NCI-H1436 treated with DMSO at 0.1 percent for 48 hours (cell line): Measurements from ENCODE around the gene STK32B.
"Not testable (repeated sequence)": the region's sequence is repeated elsewhere in the genome, so short reads cannot be mapped to it uniquely, and the experiment has no call there.

Experiments
- DNase-seq: peaks from one replicate; lab custom pipeline; 2025; lab: John Stamatoyannopoulos, UW

The STK32B gene

DNA sequence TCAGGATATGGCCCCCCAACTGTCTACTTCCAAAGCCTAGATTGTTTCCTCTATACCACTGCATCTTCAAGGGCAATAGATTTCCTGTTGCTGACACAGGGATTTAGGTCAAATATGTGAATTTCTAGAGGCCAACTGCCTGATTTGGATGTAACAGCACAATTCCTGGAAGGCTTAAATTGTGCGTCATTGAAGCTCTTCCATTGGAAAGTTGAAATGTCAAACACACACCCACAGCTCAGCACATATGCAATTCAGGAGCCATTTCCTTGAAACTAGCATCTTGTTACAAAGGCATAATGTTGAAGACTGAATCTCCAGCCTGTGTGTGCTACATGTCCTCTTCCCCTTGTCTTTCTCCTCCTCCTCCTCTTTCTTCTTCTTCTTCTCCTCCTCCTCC lies 158.6 kb downstream of the STK32B start:
- DNase-seq, result no peak

DNA sequence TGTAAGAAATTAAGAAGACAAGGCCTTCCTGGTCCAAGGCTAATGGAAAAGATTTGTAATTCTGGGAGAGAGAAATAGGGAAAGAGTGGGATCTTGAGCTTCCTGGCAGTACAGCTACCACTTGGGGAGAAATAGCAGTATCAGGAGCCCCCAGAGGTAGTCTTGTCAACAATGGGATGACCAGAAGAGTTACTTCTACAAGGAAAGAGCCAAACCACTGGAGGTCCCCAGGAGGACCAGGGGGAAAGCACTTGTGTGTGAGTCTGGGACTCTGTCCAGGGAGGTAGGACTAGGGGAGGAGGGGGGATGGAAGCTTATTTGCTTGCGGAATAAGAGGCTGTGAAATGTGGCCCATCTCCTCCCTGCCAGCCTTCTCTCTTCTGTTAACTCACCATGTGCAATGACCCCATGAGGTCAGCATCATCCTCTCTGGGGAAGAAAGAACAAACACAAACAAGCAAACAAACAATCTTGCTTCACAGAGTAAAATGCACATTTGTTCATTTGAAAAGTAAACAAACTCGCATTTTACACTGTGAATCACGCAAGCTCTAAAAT lies 160.1 kb downstream of the STK32B start:
- no peak for DNase-seq

DNA sequence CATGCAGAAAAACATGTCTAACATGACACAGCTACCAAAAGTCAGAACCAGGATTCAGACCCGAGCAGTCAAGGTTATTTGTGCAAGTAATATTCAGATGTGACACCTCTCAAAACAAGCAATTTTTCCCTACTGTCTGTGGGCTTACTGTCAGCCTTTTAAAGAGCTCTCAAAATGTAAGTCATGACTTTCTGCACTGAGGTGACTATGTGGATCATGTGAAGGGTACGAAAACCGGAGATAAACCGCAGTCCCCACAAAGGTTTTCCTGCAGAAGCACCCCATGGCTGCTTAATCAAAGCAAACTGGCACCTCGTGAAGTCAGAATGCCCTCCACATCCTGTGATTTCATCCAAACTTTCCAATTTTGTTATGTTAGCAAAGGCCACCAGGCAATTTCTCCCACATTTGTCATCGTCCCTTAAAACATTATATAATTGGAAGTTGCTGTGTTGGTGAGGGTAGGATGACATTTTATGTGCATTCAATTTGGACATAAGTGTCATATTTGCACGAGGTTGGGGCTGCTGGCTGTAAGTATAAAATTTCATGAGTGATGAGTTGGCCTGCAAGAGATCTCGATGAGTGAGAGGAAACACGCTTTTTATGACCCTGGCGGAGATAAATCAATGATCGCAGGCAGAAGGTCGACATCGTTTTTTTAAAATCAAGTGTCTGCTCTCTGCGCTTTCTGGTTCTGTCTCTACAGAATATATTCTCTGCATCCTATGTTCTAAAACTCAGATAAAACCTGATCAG lies 161.2 kb downstream of the STK32B start:
- DNase-seq, result no peak

DNA sequence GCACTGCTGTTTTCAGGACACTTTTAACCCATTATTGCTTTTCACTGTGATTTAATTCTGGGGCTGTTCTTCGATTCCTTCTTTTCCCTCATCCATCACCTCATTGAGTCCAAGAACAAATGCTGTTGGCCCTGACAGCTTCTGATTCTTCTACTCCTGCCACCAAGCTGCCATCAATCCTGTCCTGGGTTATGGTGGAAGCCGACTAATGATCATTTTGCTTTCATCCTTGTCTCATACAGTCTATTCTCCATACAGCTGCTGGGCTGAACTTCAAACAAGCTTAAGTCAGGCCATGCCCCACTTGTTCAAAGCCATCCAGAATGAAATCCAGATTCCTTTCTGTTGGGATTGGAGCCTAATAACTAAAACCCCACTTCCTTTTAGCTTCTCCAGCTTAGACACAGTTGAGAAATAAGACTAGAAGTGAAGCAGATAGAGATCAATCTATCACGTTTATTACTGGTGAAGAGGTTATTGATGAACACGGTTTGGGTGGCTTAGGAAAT lies 161.9 kb downstream of the STK32B start:
- DNase-seq, result no peak

DNA sequence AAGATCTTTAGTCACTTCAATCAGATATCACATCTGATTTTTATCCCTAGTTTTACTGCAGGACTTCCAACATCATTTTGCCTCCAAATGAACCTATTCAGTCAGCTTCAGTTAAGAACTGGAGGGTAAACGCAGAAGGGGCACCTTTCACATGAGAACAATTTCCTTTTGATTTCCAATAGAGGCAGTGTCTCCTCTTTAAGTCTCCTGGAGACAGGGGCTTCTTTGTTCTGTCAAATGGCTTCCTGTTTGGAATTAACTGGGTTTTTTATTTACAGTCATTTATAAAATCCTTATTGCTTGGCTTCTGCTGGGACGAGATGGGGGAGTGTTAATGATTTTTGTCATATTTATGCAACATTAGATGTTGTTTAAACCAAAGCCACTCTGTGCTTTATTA lies 164.0 kb downstream of the STK32B start:
- no peak for DNase-seq

DNA sequence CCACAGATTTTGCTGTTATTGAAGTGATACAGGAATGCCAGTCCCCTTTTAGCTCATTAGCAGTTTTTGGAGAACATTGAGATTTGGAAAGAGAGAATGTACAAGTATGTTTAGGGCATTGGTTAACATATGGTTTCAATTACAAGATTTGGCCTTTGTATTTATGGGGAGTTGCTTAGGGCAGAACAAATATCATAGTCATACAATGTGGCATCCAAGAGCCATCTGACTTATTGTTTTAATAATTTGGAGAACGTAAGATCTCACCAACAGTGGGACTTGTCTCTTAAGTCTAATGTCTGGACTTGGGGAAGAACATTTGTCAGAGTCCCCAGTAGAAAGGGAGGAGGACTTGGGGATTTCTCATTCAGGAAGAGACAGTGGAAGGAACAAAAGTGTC lies 166.1 kb downstream of the STK32B start:
- no peak for DNase-seq

DNA sequence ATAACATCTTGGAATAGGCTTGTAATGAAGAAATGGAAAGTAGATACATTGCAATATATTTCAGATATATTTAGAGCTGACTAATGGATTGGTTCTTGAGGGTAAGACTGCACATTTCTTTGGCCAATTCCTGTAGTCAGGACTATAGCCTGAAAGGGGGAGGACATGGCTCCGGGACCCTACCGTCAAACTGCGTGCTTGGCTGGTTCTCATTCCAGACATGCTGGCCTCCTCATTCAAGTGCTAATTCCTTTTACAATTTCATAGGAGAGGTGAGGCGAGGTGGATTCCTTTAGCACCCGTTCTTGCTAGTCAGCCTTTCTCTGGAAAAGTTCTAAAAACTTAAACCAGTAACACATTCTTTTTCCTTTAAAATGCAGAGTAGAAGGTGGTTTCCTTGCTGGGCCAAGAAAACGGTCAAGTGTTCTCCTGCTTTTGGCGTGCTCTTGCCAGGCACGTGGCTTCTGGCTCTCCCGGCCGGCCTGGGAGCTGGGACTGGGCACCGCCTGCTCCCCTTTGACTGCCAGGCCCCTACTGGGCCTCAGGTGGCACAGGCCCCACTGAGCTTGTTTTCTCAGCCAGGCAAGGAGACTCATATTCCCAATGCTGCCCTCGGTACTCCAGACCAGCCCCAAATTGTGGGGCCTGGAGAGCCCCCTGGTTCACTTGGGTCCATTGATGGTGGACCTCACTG lies 167.2 kb downstream of the STK32B start:
- no peak for DNase-seq

DNA sequence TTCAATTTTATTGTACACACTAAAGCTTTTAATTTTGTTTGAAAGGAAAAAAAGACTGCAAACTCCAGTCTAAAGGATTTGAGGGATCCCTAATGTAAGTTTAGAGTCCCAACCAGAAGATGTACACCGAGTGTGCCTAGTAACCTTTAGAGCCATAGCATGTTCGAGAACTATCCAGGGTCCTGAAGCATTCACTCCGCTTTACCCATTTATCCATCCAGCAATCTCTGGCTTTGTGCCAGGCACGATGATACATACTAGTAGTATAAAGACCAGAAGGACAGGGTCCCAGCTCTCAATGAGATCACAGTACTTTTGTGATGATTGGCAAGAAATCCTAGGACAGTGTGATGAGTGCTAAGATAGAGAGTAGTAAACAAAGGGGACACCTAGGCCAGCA lies 168.7 kb downstream of the STK32B start:
- no peak for DNase-seq

DNA sequence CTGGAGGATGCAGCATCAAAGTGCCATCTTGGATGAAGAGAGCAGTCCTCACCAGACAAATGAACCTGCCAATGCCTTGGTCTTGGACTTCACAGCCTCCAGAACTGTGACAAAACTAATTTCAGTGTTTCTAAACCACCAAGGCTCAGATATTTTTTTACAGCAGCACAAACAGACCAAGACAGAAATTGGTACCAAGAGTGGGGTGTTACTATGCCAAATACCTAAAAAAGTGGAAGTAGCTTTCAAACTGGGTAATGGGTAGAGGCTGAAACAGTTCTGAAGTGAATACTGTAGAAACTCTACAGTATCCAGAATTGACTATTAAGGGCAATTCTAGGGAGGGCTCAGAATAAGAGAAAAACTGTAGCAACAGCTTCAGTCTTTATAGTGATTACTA lies 170.8 kb downstream of the STK32B start:
- DNase-seq, result no peak

DNA sequence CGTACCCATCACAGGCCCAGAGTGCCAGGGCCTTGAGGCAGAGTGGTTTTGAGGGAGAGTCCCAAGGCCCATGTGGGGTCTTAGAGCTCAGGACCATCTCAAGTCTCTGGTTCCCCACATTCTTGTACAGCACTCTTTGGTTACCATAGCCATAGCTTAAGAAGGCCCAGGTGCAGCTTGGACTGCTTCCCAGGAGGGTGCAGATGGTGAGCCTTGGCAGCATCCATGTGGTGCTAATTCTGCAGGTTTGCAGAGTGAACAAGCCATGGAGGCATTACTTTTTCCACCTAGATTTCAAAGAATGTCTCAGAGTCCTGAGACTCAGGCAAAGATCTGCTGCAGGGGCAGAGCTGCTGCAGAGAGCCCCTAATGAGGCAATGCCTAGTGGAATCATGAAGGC lies 171.7 kb downstream of the STK32B start:
- no peak for DNase-seq

DNA sequence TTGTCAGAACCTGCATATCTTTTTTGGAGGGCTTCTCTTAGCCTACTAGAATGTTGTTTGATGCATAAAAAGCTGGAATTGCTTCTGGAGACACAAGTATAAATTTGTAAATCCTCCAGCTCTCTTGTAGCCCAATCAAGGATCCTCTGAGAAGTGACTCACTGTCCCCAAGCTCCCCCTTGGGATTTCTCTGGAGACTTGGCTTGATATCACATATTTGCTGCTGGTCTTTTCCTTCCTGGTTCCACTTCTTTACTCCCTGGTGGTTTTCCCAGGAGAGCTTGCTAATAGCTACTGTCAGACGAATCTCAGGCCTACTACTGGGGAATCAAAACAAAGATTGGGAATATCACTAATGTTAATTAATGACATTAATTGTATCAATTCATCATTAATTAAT lies 173.1 kb downstream of the STK32B start:
- DNase-seq, result no peak

DNA sequence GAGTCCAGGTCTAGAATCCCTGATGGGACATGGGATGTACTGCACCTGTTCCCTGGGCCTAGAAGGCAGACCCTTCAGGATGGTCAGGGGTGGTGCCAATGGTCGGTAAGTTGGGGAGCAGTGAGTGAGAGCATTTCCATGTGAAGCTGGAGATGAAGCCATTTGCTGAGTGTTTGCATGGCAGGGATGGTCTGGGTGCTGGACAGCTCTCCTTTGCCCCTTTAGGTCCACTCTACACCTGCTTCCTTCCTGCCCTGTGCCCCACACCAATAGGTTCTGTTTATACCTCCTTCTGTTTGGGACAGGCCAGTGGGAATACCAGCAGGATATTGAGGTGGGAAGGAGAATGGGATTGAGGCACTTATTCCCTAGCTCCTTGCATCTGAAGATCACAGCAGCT lies 181.3 kb downstream of the STK32B start:
- no peak for DNase-seq

DNA sequence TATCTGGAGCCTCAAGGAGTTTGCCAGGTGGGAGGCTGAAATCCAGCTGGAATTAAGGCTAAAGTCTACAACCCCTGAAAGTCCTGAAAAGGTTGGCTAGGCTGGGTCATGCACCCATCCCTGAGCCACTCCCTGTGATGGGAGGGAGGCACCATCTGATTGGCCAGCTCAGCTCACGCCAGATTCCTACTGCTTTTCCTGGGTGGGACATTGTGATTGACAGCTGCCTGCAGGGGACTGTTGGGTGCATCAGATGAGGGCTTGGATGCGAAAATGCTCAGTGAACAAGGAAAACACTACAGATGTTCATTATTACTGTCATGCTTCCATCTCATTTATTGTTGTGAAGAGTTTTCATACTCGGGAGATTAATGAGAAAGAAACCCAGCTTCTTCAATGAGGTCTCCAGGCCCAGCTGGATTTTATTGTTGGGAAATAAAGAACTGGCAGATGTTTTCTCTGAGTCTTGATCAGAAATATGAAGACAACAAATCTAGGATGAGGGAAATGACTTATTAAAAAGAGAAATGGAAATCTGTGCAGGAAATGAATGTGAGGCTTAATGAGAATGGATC lies 185.9 kb downstream of the STK32B start:
- DNase-seq, result no peak

DNA sequence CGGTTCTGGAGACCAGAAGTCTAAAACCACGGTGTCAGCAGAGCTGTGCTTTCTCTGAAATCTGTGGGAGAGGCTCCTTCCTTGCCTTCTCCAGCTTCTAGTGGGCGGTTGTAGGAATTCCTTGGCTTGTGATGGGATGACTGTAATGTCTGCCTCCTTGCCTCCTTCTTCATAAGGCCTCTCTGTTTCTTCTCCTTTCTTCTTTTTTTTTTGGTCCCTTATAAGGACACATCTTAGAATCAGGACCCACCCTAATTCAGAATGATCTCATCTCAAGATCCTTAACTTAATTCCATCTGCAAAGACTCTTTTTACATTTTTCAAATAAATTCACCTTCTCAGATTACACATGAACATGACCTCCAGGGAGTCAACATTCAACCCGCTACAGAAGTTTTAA lies 186.9 kb downstream of the STK32B start:
- no peak for DNase-seq

DNA sequence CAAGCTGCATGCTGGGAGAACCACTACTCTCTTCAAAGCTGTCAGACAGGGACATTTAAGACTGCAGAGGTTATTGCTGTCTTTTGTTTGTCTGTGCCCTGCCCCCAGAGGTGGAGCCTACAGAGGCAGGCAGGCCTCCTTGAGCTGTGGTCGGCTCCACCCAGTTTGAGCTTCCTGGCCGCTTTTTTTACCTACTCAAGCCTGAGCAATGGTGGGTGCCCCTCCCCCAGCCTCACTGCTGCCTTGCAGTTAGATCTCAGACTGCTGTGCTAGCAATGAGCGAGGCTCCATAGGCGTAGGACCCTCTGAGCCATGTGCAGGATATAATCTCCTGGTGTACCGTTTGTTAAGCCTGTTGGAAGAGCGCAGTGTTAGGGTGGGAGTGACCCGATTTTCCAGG lies 195.8 kb downstream of the STK32B start:
- not testable (repeated sequence) for DNase-seq

DNA sequence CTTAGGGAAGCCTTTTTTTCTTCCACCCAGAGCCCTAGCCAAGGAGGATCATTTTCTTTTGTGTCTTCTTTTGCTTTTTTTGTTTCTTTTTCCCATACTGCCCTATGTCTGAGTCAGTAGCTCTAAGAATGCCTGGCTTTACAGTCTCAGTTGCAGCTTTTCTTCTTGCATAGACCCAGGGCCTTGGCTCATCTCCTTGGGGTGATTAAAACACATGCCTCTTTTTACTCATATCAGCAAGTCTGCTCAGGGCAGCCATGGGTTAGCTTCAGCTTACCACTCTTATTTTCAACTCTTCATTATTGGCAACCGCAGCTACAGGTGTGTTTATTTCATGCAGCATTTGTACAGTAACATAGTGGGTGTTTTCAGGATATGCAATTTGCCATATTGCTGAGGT lies 196.5 kb downstream of the STK32B start:
- DNase-seq, result no peak

DNA sequence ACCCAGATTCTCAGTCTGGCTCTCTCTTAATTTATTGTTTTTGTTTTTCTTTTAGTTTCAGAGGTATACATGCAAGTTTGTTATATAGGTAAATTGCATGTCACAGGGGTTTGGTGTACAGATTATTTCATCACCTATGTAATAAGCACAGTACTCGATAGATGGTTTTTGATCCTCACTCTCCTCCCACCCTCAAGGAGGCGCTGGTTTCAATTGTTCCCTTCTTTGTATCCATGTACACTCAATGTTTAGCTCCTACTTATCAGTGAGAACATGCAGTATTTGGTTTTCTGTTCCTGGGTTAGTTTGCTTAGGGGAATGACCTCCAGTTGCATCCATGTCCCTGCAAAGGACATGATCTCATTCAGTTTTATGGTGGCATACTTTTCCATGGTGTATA lies 198.4 kb downstream of the STK32B start:
- DNase-seq, result no peak

DNA sequence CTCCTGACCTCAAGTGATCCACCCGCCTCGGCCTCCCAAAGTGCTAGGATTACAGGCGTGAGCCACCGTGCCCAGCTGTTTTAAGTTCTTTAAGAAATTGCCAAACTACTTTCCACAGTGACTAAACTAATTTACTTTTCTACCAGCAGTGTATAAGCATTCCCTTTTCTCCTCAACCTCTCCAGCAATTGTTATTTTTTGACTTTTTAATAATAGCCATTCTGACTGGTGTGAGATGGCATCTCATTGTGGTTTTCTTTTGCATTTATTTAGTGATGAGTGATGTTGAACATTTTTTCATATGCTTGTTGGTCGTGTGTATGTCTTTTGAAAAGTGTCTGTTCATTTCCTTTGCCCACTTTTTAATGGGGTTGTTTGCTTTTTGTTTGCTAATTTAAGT lies 199.3 kb downstream of the STK32B start:
- DNase-seq, result not testable (repeated sequence)

DNA sequence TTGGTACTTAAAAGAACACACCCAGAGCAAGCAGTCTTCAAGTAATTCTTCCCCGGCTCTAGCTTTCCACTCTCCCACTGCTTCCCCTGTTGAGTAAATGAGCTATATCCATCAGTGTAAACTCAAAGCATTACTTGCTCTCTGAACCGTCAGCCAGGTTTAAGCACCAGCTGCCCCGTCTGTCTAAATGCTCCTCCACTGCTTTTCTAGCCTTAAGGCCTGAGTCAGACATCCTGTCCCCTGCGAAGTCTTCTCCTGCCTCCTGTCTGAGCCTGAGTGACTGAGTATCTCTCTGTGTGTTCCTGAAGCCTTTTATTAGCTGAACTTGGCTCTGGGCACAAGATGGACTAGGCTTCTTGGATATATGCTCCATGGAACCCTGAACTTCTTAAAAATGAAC lies 205.1 kb downstream of the STK32B start:
- no peak for DNase-seq

DNA sequence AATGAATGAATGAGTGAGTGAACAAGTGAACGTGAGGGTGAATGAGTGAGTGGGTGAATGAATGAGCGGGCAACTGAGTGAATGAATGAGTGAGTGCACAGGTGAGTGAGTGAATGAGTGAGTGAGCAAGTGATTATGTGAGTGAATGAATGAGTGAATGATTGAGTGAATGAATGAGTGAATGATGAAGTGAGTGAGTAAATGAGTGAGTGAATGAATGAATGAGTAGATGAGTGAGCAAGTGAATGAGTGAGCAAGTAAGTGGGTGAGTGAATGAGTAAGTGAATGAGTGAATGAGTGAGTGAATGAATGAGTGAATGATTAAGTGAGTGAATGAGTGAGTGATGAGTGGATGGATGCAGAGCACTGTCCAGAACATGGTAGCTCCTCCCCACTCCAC lies 205.8 kb downstream of the STK32B start:
- no peak for DNase-seq

DNA sequence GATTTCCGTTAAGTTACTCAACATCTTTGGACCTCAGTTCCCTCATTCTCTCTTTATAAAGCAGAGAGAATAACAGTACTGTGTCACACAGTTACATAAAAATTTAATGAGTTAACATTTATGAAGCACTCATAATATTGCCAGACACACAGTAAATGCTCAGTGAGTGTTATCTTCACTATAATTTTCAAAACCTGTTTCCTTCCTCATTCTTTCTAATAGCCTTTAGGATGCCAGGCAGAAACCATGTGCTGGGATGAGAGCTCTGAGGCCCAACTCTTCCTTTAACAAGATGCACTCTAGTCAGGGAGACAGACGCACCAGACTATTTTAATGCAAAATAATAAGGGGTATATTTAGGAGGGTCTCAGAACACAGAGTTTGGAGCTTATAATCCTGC lies 208.2 kb downstream of the STK32B start:
- DNase-seq, result no peak

DNA sequence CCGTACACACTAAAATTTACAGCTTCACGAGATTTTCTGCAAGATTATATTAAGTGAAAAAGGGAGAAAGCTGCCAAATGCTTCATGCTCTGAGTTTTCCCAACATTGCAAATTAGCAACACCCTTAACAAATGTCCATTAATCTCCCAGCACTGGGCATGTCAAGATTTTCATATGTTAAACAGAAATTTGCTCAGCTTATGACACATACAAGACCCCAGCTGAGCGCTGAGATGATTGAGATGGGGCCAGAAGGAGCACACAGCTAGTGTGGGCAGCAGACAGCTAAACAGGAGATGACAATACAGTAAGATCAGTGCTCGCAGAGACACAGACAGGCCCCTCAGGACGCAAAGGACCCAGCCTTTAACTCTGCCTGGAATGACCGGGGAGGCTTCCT lies 208.8 kb downstream of the STK32B start:
- no peak for DNase-seq

DNA sequence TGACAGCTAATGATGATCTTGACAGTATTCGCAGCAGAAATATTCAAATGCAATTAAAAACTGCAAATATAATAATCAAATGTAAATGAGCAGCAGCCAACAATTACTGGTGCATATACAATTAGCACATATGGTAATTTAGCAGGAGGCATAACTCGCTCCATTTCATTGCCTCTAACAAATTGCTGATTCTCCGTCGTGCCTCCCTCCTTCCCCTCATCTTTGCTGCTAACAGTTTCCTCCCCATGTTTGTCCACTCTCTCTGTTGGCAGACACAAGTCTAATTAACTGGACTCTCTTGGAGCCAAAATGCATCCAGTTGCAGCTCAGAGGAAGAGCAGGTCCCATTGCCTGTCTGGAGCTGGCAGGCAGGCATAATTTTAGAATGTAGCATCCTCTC lies 210.6 kb downstream of the STK32B start:
- no peak for DNase-seq
